Head of caudate nucleus (tissue), 42 donors: Measurements from ENCODE around the gene USP32.
A peak's percentile ranks its signal among the peaks of the same experiment; 100 is the strongest.
"Not testable (repeated sequence)": the region's sequence is repeated elsewhere in the genome, so short reads cannot be mapped to it uniquely, and the experiment has no call there.

ENCODE experiments used
- DNase-seq, 42 donors: peaks; one replicate each; pipeline versions ENCODE4 v3.0.0 to v3.0.0-alpha.2; 2020 to 2021; ENCODE audit warnings: mixed read lengths in 7 of 42
- intact Hi-C: fragments of 100-400 bp; cut with DNase I; formaldehyde crosslinking; loops from one replicate; pipeline ENCODE4 v1.15.0; 2022

The USP32 gene

DNA sequence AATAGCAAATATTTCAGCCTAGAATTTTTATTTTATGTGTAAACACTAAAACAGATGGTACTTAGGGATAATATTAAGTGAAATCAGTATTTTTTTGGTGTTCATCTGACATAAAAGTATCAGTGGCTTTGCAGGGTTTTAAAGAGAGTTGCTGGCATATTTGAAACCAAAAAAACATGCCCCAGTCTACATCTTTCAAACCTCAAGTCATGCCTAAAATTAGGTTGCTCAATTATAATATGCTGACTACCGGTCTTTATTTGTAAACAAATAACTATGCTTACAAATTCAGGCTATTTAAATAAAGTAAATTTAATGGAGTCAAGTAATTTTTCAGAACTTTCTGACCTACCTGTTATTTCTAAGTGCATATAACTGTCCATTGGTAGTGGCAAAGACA, 183.6 kb downstream of the USP32 start:
- intact Hi-C loops, DNase-seq: not testable (repeated sequence)

DNA sequence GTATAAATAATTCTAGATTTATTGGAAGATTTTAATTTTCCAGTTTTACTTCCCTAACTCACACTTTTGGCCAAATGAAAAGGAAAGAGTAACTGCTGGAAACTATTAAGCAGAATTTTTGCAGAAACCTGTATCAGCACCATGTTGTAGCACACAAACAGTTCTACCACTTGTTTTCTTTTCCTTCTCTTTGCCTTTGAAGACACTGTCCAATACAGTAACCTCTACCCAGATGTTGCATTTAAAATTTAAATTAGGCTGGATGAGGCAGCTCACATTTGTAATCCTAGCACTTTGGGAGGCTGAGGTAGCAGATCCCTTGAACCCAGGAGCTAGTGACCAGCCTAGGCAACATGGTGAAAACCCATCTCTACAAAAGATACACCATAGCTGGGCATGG, 186.2 kb downstream of the USP32 start:
- DNase-seq, intact Hi-C loops: not testable (repeated sequence)

DNA sequence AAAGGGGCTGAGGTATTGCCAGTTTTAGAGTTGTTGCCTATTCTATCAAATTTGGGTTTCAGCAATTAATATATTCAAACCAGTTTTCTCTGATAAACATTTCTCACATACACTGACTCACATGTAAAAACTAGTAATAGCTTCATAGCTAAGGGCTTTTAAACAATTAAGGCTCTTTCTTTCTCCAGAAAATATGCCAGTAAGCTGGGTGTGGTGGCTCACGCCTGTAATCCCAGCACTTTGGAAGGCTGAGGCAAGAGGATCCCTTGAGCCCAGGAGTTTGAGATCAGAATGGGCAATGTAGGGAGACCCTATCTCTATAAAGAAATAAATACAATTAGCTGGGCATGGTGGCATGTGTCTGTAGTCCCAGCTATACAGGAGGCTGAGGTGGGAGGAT, 193.3 kb downstream of the USP32 start:
- DNase-seq, intact Hi-C loops: not testable (repeated sequence)

DNA sequence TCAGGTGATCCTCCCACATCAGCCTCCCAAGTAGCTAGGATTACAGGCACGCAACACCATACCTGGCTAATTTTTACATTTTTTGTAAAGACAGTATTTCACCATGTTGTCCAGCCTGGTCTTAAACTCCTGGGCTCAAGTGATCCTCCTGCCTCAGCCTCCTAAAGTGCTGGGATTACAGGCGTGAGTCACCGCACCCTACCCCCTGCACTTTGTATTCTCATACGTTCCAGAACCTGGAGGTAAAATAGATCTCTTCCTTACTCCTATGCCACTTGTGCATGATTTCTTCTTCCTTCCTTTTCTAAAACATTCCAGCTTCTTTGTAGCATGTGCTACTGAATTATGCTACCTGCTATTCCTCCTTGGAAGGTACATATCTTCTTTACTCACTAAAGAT, 197.8 kb downstream of the USP32 start:
- intact Hi-C loops, DNase-seq: not testable (repeated sequence)

DNA sequence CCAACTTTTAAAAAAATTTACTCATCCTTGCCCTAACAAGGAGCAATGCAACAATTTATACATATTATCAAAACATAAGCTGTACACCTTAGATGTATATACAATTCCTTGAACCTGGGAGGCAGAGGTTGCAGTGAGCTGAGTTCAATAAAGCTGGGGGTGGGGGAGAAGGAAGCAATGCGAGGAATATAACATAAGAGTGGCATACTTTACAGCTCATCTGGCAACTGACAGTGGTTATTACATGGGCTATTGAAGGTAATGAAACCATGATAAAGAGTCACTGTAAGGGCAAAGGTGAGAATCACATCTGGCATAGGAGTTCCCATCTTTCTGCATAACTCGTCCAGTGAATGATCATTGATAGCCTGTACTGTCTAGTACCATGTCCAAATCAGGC, 198.5 kb downstream of the USP32 start:
- no peak for DNase-seq
- intact Hi-C loops: no loop called here

DNA sequence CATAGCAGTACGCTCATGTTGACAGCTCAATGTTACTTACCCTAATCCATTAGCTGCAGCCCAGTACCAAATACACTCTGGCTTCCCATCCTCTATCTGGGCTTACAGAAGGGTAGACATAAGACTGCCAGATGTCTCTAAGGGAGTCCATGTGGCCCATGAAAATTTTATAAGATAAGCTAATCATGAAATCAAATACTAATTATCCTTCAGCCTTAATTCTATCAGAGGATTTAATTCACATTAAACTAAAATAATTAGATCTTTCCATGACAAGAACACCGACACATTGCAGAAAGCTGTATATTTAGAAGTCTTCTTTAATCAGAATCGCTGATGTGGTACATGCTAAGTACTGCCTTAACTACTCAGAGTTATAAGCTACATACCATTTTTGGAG, 198.9 kb downstream of the USP32 start:
- intact Hi-C loops, DNase-seq: not testable (repeated sequence)

DNA sequence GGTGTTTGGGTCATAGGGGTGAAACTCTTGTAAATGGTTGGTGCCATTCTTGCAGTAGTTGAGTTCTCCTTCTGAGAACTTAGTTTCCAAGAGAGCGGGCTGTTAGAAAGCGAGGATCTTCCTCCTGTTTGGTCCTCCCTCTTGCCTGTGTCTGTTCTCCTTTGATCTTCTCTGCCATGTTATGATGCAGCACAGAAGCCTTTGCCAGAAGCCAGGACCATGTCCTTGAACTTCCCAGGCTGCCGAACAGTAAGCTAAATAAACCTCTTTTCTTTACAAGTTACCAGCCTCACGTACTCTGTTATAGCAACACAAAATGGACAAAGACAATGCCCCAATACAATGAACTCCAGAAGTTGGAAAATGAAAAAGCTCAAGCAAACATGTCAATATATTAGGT, 201.9 kb downstream of the USP32 start:
- intact Hi-C loops: not testable (repeated sequence)

DNA sequence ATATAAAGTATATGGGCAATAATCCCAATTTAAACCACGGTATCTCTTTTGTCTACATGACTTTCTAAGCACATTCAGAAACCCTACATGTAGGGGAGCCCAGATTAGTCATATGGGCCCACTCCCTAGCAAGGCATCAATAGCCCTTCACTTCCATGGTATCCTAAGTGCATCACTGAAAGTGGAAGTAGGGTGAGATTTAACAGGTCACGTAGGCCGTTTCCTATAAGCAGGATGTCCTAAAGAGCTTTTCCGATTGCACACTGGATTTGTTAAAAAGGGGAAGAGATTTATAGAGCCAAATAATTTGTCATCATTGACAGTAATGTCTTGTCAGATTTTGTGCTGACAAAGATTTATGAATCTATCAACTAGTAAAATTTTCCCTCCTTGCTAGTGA, 203.2 kb downstream of the USP32 start:
- intact Hi-C loops: no loop called here
- no peak for DNase-seq

More for the DNA sequence above, 201.9 kb downstream of the USP32 start:
- not testable (repeated sequence) for DNase-seq

DNA sequence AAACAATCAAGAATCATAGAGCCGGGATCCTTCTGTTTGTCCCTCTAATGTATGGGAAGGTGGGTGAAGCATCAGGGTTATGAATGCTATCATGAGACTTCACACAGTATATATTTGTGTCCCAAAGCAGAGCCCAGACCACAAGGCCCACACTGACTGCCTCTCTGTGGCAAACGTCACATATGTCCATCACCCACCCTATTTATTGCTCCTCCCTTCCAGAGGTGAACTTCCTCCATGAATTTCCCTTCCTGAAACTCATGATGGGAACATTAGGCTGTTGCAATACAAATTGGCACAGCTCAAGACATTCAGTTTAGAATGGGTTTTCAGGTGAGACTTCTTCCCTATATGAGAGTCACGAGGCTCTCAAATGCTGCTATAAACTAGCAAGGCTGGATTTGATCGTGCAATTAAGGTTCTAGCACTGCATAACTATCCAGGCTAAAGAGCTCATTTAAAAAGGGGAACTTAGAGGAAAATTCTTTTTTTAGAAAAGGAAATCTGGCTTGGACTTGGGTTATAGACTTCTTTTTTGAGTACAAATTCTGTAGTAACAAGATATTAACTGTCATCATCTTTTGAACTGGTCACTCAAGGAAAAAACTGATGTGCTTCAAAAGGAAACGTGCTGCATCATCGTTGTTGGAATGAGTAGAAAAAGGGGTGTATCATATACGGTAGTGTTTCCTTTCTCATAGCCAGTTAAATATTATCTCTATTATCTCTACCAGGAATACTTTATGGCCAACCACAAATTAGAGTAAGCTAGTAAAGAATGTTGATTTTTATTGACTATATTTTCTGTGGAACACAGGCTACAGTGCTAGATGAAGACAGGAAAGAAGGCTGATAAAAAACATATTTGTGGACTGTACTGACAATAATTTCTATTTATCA, 204.8 kb downstream of the USP32 start:
- DNase-seq, intact Hi-C loops: not testable (repeated sequence)

DNA sequence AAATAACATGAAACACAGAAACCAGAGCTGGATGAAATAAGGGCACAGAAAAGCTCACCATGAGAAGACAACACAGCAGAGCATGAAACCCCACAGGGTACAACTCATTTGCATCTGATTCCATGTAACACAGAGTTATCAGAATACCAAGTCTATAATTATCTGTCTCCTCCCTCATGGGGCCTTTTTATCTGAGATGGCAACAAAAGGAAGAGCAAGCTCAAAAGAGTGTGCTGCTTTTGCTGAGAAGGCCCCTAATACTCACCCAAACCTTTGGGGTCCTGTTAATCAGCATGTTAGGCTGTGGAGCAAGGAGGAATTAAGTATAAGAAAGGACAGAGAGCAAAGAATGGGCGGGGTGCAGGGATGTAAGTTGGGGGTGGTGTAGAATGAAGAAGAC, 205.6 kb downstream of the USP32 start:
- DNase-seq, intact Hi-C loops: not testable (repeated sequence)

DNA sequence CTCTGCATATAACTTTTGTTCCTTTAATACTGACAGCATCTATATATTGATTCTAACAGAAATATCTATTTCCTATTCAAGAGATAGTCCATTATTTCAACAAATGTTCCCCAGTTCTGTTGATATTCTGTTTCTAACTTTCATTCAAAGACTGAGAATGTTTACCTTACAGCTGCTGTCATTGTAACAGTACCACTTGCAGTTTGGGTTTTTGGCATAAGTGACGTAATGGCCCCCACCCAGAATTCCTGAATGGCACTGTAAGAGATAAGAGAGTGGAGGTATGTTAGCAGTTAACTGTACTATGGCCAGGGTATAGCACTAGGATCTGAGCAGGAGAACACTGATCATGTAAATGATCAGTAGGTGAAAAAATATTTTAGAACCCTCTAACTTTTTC, 211.6 kb downstream of the USP32 start:
- intact Hi-C loops, DNase-seq: not testable (repeated sequence)

DNA sequence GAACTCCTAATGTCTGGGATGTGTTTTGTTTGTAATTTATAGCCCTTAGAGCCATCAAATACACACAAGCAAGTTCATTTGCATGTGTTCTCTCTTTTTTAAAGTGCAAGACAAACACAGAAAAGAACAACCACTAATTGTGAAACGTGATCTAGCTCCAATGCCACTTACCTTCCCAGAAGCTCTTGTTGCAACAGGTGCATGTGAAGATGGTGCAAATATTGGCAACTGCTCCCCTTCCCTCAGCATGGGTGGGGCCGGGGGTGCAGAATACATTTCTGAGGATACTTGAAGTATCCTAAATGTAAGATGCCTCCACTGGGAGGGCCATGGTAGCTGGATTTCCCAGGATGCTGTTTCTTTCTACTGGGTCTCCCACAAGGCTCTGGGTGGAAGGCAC, 213.8 kb downstream of the USP32 start:
- DNase-seq, intact Hi-C loops: not testable (repeated sequence)

DNA sequence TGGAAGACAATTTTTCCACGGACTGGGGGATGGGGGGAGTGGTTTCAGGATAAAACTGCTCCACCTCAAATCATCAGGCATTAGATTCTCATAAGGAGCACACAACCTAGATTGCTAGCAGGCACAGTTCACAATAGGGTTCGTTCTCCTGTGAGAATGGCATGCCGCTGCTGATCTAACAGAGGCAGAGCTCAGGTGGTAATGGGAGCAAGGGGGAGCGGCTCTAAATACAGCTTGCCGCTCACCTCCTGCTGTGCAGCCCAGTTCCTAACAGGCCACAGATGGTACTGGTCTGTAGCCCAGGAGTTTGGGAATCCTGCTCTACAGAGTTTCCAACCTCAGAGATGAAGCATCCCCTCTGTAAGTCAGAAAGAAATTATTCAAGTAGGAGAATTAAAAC, 215.2 kb downstream of the USP32 start:
- DNase-seq, intact Hi-C loops: not testable (repeated sequence)

DNA sequence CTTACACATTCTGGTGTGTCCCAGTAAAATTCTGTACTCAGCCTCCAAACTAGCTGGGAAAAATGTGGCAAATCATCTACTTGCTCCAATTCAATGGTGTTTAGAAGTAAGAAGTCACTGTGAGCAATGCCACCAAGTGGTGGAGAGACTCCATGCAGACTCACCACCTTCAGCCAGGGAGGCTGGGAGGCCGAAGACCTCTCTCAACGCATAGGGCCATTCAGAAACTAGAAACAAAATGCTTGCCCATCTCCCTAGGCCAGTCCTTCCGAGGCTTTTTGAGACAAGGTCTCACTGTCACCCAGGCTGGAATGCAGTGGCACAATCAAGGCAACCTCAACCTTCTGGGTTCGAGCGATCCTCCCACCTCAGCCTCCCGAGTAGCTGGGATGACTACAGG, 217.2 kb downstream of the USP32 start:
- intact Hi-C loops: not testable (repeated sequence)

DNA sequence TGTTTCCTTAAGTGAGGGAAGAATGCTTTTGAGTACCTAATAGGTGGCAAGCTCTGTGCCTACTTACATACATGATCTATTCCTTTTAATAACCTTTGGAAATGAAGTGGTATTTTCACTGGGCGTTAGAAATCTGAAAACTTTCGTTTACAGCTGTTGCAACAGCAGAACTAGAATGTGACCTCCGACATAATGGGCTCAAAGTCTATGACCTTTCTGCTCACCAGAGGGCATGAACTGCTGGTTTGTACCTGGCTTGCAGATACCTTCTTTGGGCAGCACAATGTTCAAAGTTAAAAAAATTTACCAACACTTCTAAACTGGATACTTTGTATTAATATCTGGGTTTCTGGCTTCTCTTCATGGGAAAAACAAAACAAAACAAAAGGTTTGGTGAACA, 217.9 kb downstream of the USP32 start:
- DNase-seq: no peak
- intact Hi-C loops: no loop called here

More for the DNA sequence above, 217.2 kb downstream of the USP32 start:
- peak in 1 of 42 donors; percentile 36 for DNase-seq

DNA sequence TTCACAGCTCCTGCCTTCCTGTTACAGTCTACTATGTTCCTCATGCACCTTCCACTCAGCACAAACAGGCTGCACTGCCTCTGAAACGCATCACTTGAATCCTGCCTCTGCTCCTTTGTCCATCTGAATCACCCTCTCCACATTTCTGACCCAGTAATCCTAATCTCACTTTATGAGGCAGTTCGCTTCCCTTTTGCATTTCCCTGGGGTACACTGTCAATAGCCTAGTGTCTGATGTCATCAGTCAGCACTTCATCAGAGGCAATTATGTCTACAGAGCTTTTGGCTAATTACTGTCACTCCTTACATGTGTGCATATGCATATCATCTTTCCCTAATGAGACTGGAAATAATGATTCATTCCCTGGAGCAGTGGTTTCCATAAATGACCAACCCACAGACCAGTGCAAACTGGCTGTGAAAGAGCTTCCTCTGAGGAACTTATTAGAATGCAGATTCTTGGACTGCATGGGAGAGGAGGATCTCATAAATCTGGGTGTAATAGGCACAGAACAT, 218.6 kb downstream of the USP32 start:
- DNase-seq: no peak
- intact Hi-C loops: no loop called here

DNA sequence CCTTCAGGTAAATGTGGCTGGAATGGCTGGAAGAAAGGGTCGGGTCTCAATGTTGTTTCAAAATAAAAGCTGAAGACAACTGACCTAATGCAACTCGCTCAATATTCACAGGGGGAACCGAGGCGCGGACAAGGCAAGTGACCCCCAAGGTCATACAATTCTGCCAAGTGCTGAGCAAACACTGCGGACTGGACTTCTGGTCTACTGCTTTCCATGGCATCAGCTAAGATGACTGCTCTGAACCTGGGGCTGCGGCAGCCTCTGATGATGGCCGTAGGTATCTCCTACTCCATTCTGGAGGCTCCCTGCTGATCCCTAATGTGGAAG, 220.2 kb downstream of the USP32 start:
- DNase-seq: peak in 1 of 42 donors; percentile 10
- intact Hi-C loops: no loop called here

DNA sequence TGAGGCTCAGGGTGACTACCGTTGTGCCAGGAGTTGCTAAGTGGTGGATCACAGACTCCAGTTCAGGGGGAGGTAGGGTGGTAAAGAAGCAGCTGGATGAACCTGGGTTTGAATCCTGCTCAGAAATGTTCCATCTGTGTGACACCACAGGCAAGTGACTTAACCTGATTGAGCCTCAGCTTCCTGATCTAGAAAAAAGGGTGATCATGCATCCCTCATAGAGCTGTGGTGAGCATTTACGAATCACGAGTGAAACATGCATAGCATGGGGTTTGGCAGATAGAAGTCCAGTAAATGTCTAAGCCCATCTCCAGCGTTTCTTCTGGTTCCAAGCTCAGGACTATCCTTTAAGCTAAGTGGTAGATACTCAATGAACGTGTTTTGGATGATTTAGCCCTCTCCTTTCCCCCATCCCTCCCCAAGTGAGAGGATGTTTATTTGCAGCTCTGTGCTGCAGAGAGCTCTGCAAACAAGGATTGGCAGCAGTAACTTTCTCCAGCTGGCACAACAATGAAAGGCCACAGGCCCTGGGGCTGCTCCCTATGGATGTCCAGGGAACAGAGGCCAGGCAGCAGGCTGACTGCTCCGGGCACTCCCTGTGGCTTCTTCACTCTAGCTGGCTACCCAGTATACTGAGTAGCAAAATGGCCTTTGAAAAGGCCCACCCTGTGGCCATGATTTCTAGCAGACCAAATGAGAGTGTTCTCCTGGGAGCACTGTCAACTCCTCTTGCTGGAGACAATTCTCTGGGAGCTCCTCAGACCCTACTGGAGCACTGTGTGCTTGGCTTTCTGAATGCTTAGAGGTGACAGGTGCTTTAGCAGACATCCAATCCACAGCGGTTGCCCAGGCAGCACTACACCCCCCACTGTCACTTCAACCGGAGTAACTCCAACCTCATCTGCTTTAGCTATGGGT, 220.8 kb downstream of the USP32 start:
- intact Hi-C loops: no loop called here
- DNase-seq: peak in 39 of 42 donors; percentile 29 to 85 (median 66)

DNA sequence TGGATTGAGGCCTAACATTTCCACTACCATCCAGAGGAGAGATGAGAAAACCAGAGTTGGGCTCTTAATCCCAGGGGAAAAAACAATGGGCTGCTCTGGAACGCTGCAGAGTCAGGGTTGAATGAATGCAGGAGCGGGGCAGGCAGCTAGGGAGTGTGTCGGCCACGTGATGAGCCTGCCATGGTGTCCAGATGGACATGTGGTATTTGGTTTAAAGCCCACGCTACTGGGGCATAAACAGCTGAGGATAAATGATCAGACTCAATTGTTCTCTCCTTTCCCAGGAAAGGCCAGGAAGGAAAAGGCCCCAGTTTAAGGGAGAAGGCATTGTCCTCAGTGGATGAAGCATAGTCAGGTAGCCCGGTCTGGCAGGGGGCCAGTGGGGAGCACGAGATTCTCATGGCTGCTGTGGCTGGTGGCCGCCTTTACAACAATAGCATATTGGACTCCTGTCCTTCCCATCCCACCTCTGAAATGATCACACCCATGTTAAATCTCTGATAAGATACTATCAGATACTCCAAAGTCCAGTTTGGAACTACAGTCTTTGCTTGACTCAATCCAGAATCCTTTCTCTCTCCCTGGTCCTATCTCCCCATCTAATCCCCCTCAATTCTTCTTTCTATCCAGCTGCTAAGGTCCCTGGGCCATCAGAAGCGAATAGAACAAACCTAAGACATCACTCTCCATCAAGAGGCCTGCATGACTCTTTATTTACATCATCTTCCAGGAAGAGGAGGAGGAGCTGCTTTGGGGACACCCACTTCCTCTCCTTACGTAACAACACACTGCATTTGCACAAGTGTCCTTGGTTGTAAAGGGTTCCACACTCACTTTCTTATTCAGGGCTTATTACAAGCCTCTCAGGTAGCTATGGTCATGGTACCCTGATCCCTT, 221.8 kb downstream of the USP32 start:
- intact Hi-C loops: no loop called here
- DNase-seq: peak in 14 of 42 donors; percentile 19 to 72 (median 38)
